HCT116 (cell line): ENCODE results near the gene FAM50B. TPM values are rescaled to one million over a fixed set of nuclear protein-coding genes. Genes with fewer than 3 reads are reported as not detected.

Experiments used
- ATAC-seq: fragments of 200-7000 bp; cut with Tn5 transposase; 2 replicates; pipeline ENCODE4 v1.9.1; 2020; ENCODE audit warnings: mild to moderate bottlenecking, moderate library complexity
- BruUV-seq: library from RNA; stranded (reverse); fragments of 400-500 nt; replicated peaks from 2 replicates; lab custom pipeline; 2021; lab: Mats Ljungman, UMichigan
- CTCF ChIA-PET: fragments of 300-600 bp; sonication (Branson Sonifier 250); formaldehyde crosslinking; loops from one replicate; lab custom pipeline; 2021; ENCODE audit warnings: antibody characterized with exemption; lab: Charles Lee
- POLR2A ChIA-PET: fragments of 300-600, 350-600 bp; sonication (Branson Sonifier 250); formaldehyde crosslinking; loops from one replicate; lab custom pipeline; 2021; ENCODE audit warnings: antibody characterized with exemption; lab: Charles Lee
- RAD21 ChIA-PET, 2 experiments: fragments of 300-600 bp; sonication (Branson Sonifier 250); formaldehyde crosslinking; loops; one replicate each; lab custom pipeline; 2023; ENCODE audit warnings: low total read pairs in 2 of 2; ENCODE audit not compliant: uncharacterized antibody in 2 of 2, unreplicated experiment in 2 of 2, low non-redundant PET in 1 of 2; lab: Charles Lee
- DNase-seq: peaks from one replicate; pipeline ENCODE4 v3.0.0-alpha.2; 2010; ENCODE audit warnings: low read depth, low spot score
- H2AFZ ChIP-seq: fragments of 200-600 bp; shearing (Covaris generic), sonication (generic); 2 replicates; pipeline ENCODE4 v1.6.1; 2017; ENCODE audit warnings: low read depth, mixed run types, mixed read lengths, antibody characterized with exemption, low read length; ENCODE audit not compliant: poor library complexity, severe bottlenecking
- H3K27ac ChIP-seq: 2 replicates; pipeline ENCODE4 v1.5.1; 2012; ENCODE audit warnings: low read depth, low read length
- H3K27me3 ChIP-seq: fragments of 200-600 bp; sonication (generic); 2 replicates; pipeline ENCODE4 v1.6.1; 2016; ENCODE audit warnings: mixed run types, low read length, mixed read lengths; ENCODE audit not compliant: insufficient read depth
- H3K36me3 ChIP-seq, 2 experiments: fragments of 200-500 bp in 1 of 2; fragments of 200-600 bp in 1 of 2; sonication (Bioruptor generic) in 1 of 2; sonication (generic) in 1 of 2; 2 replicates each; pipeline versions ENCODE4 v1.5.1 to v1.6.1; 2014 to 2016; ENCODE audit warnings: low read length in 2 of 2, inconsistent platforms in 1 of 2, mixed read lengths in 1 of 2, mixed run types in 1 of 2; ENCODE audit not compliant: insufficient read depth in 2 of 2, control insufficient read depth in 1 of 2
- H3K4me1 ChIP-seq, 2 experiments: fragments of 200-600 bp in 1 of 2; sonication (generic) in 1 of 2; 2 replicates each; pipeline versions ENCODE4 v1.5.1 to v1.6.1; 2012 to 2017; ENCODE audit warnings: low read length in 2 of 2, inconsistent platforms in 1 of 2, mild to moderate bottlenecking in 1 of 2, mixed read lengths in 1 of 2, mixed run types in 1 of 2, moderate library complexity in 1 of 2; ENCODE audit not compliant: insufficient read depth in 2 of 2, control insufficient read depth in 1 of 2
- H3K4me2 ChIP-seq: fragments of 200-600 bp; sonication (generic); 2 replicates; pipeline ENCODE4 v1.6.1; 2017; ENCODE audit warnings: mixed run types, low read length, mixed read lengths
- H3K4me3 ChIP-seq, 2 experiments: fragments of 200-600 bp in 1 of 2; sonication (generic) in 1 of 2; replicated peaks in 1 of 2; 2 replicates each; pipeline ENCODE4 v1.5.1; 2011 to 2016; ENCODE audit warnings: low read length in 2 of 2, control low read depth in 1 of 2, low read depth in 1 of 2, mild to moderate bottlenecking in 1 of 2, mixed read lengths in 1 of 2, mixed run types in 1 of 2
- H3K79me2 ChIP-seq: fragments of 200-600 bp; sonication (generic); 2 replicates; pipeline ENCODE4 v1.6.1; 2017; ENCODE audit warnings: mild to moderate bottlenecking, mixed run types, low read length, moderate library complexity, mixed read lengths; ENCODE audit not compliant: insufficient read depth
- H3K9ac ChIP-seq: fragments of 200-600 bp; sonication (generic); 2 replicates; pipeline ENCODE4 v1.6.1; 2016; ENCODE audit warnings: low read length, mixed read lengths
- H3K9me2 ChIP-seq: fragments of 200-600 bp; sonication (generic), shearing (Covaris generic); 2 replicates; pipeline ENCODE4 v1.6.1; 2017; ENCODE audit warnings: mixed run types, mild to moderate bottlenecking, moderate library complexity; ENCODE audit not compliant: insufficient read depth
- H3K9me3 ChIP-seq, 2 experiments: fragments of 200-500 bp in 1 of 2; fragments of 200-600 bp in 1 of 2; sonication (Bioruptor generic) in 1 of 2; sonication (generic) in 1 of 2; 2 replicates each; pipeline ENCODE4 v1.6.1; 2014 to 2017; ENCODE audit warnings: low read length in 2 of 2, mixed read lengths in 2 of 2, inconsistent platforms in 1 of 2, low read depth in 1 of 2, mild to moderate bottlenecking in 1 of 2, mixed run types in 1 of 2, moderate library complexity in 1 of 2; ENCODE audit not compliant: control insufficient read depth in 1 of 2, insufficient read depth in 1 of 2
- H4K20me1 ChIP-seq: fragments of 200-600 bp; sonication (generic), shearing (Covaris generic); 2 replicates; pipeline ENCODE4 v1.6.1; 2017; ENCODE audit warnings: mixed run types, mild to moderate bottlenecking, moderate library complexity; ENCODE audit not compliant: insufficient read depth
- ATF3 ChIP-seq: IDR thresholded peaks from 2 replicates; pipeline ENCODE4 v1.6.1; 2012
- CBX3 ChIP-seq: IDR thresholded peaks from 2 replicates; pipeline ENCODE4 v1.6.1; 2012; ENCODE audit warnings: low read depth
- EGR1 ChIP-seq: IDR thresholded peaks from 2 replicates; pipeline ENCODE4 v1.6.1; 2012; ENCODE audit warnings: low read depth
- EZH2 ChIP-seq: fragments of 200-600 bp; sonication (generic); IDR thresholded peaks from 2 replicates; pipeline ENCODE4 v1.6.1; 2017; ENCODE audit warnings: antibody characterized with exemption, mixed run types
- EZH2phosphoT487 ChIP-seq: fragments of 200-600 bp; IDR thresholded peaks from 2 replicates; pipeline ENCODE4 v1.6.1; 2018; ENCODE audit warnings: antibody characterized with exemption, borderline replicate concordance
- RAD21 ChIP-seq: IDR thresholded peaks from 2 replicates; pipeline ENCODE4 v1.6.1; 2012; ENCODE audit warnings: low read depth, mild to moderate bottlenecking
- SIN3A ChIP-seq: IDR thresholded peaks from 2 replicates; pipeline ENCODE4 v1.6.1; 2012; ENCODE audit warnings: low read depth
- SRF ChIP-seq: IDR thresholded peaks from 2 replicates; pipeline ENCODE4 v1.6.1; 2012; ENCODE audit warnings: low read depth
- TCF7L2 ChIP-seq: IDR thresholded peaks from 2 replicates; pipeline ENCODE4 v1.7.0; 2011; ENCODE audit warnings: borderline replicate concordance, inconsistent platforms; ENCODE audit not compliant: insufficient read depth, insufficient read length; ENCODE audit errors: extremely low read depth
- YY1 ChIP-seq: IDR thresholded peaks from 2 replicates; pipeline ENCODE4 v1.6.1; 2011; ENCODE audit warnings: low read length, low read depth, moderate library complexity, mild to moderate bottlenecking; ENCODE audit not compliant: insufficient replicate concordance; ENCODE audit errors: extremely low read depth
- ZNF274 ChIP-seq: fragments of 200-500 bp; sonication (Bioruptor generic); IDR thresholded peaks from 2 replicates; pipeline ENCODE4 v1.6.1; 2014; ENCODE audit warnings: mild to moderate bottlenecking, low read depth, low read length, inconsistent platforms
- intact Hi-C: fragments of 100-400 bp; cut with micrococcal nuclease; formaldehyde crosslinking; loops from 2 replicates; pipeline ENCODE4 v1.10.0; 2022
- total RNA-seq: library from RNA; stranded (reverse); gene quantifications from one replicate; pipeline ENCODE4 v1.2.1, GENCODE V29; 2021; ENCODE audit not compliant: unreplicated experiment
- TF ChIP-seq, protein P1 (sequence below): IDR thresholded peaks from 2 replicates; pipeline ENCODE4 v1.6.1; 2012
- TF ChIP-seq, protein P2 (sequence below), 3 experiments: fragments of 200-600 bp in 1 of 3; sonication (generic) in 1 of 3; IDR thresholded peaks in 2 of 3; conservative IDR thresholded peaks in 1 of 3; 2 replicates each; pipeline ENCODE4 v1.5.1; 2012 to 2017; ENCODE audit warnings: low read depth in 2 of 3, low read length in 2 of 3, antibody characterized with exemption in 1 of 3, borderline replicate concordance in 1 of 3, control low read depth in 1 of 3, mild to moderate bottlenecking in 1 of 3, mixed read lengths in 1 of 3, mixed run types in 1 of 3, moderate library complexity in 1 of 3; ENCODE audit not compliant: insufficient read depth in 1 of 3

Gene FAM50B
- total RNA-seq, 1 experiment from 2014 or later, result 0.86 TPM

DNA sequence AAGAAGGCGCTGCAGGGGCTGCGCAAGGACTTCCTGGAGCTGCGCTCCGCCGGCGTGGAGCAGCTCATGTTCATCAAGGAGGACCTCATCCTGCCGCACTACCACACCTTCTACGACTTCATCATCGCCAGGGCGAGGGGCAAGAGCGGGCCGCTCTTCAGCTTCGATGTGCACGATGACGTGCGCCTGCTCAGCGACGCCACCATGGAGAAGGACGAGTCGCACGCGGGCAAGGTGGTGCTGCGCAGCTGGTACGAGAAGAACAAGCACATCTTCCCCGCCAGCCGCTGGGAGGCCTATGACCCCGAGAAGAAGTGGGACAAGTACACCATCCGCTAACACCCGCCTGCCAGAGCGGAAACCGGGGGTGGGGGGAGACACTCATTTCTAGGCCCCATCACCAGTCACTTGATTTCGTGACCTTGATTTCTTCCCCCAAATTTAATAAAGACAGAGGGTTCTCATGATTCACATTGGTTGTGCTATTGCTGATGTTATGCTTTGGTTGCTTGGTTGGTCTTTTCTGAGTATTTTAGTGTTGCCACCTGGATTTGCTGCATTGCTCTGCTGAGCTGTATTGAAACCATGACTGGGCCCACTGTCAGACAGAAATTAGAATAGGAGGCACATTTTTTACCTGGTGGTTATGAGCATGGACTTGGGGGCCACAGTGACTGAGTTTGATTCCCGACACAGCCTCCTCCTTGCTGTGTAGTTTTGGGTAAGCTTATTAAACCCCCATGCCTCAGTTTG is 1.5 kb downstream of the FAM50B start:
- BruUV-seq, result no TSS peak
- no peaks in the 10 kb centered on the region for H3K79me2 ChIP-seq
- H3K9me3 ChIP-seq, result no peaks in the 10 kb centered on the region
- POLR2A ChIA-PET, result no interaction called here
- no peaks in the 10 kb centered on the region for H3K27me3 ChIP-seq
- ATAC-seq (no peak), DNase-seq (no peak)
- H3K4me1 ChIP-seq, result no peaks in the 10 kb centered on the region; a peak in 1 of 4 replicates
- no peaks in the 10 kb centered on the region for H3K36me3 ChIP-seq
- no peak overlapping the region for H3K9ac ChIP-seq
- CTCF ChIA-PET, result no interaction called here
- no peaks in the 10 kb centered on the region for H3K9me2 ChIP-seq
- H3K27ac ChIP-seq, result no peak overlapping the region
- RAD21 ChIA-PET, result interaction anchor here in 1 of 2 experiments (0.6 kb wide), 1 partner anchor 140 kb away, joined by 4 read pairs; no protein-coding TSS in a partner anchor
- intact Hi-C loops, result no loop called here
- no peak overlapping the region for H3K4me3 ChIP-seq
- H2AFZ ChIP-seq, result no peak overlapping the region
- TF ChIP-seq, protein P1, sequence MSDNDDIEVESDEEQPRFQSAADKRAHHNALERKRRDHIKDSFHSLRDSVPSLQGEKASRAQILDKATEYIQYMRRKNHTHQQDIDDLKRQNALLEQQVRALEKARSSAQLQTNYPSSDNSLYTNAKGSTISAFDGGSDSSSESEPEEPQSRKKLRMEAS, result no peak
- no peak for TF ChIP-seq ZNF274
- TF ChIP-seq TCF7L2, result no peak
- TF ChIP-seq, protein P2, sequence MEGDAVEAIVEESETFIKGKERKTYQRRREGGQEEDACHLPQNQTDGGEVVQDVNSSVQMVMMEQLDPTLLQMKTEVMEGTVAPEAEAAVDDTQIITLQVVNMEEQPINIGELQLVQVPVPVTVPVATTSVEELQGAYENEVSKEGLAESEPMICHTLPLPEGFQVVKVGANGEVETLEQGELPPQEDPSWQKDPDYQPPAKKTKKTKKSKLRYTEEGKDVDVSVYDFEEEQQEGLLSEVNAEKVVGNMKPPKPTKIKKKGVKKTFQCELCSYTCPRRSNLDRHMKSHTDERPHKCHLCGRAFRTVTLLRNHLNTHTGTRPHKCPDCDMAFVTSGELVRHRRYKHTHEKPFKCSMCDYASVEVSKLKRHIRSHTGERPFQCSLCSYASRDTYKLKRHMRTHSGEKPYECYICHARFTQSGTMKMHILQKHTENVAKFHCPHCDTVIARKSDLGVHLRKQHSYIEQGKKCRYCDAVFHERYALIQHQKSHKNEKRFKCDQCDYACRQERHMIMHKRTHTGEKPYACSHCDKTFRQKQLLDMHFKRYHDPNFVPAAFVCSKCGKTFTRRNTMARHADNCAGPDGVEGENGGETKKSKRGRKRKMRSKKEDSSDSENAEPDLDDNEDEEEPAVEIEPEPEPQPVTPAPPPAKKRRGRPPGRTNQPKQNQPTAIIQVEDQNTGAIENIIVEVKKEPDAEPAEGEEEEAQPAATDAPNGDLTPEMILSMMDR (IDR thresholded peaks at IDR 0.05 in 2 of 3, conservative IDR thresholded peaks at IDR 0.05 in 1 of 3; ENCODE audit: borderline replicate concordance in 1 of 3, insufficient read depth in 1 of 3, low read depth in 2 of 3, low read length in 2 of 3), result no peak
- TF ChIP-seq EZH2, result no peak
- TF ChIP-seq RAD21, result no peak
- no peak for TF ChIP-seq SRF
- TF ChIP-seq YY1, result no peak
- no peak for TF ChIP-seq EZH2phosphoT487
- no peak for TF ChIP-seq SIN3A
- TF ChIP-seq ATF3, result no peak
- TF ChIP-seq EGR1, result no peak
- no peak for TF ChIP-seq CBX3
- H4K20me1 ChIP-seq, result no peaks in the 10 kb centered on the region
- no peak overlapping the region for H3K4me2 ChIP-seq
